Panc1 (cell line): ENCODE measurements around the gene ACTL6A. TPM values are rescaled to one million over a fixed set of nuclear protein-coding genes. Genes with fewer than 3 reads are reported as not detected.
A peak's percentile ranks its signal among the peaks of the same experiment; 100 is the strongest.

Experiments used
- ATAC-seq: fragments of 200-7000 bp; cut with Tn5 transposase; 2 replicates; pipeline ENCODE4 v1.9.1; 2020; ENCODE audit warnings: mild to moderate bottlenecking, moderate library complexity
- BruUV-seq: library from RNA; stranded (reverse); fragments of 400-500 nt; replicated peaks from 2 replicates; lab custom pipeline; 2021; lab: Mats Ljungman, UMichigan
- CTCF ChIA-PET: fragments of 300-600 bp; sonication (Branson Sonifier 250); formaldehyde crosslinking; loops from one replicate; lab custom pipeline; 2022; ENCODE audit warnings: antibody characterized with exemption; lab: Charles Lee
- POLR2A ChIA-PET: fragments of 300-600 bp; sonication (Branson Sonifier 250); formaldehyde crosslinking; loops from one replicate; lab custom pipeline; 2022; ENCODE audit warnings: antibody characterized with exemption; lab: Charles Lee
- DNase-seq: peaks from one replicate; pipeline ENCODE4 v3.0.0-alpha.2; 2010; ENCODE audit warnings: low read depth, low spot score
- H3K27ac ChIP-seq: 2 replicates; pipeline ENCODE4 v1.5.1; 2011; ENCODE audit warnings: mild to moderate bottlenecking, low read length, inconsistent platforms
- H3K27me3 ChIP-seq: fragments of 200-500 bp; sonication (Bioruptor generic); 2 replicates; pipeline ENCODE4 v1.6.0; 2014; ENCODE audit warnings: low read length, inconsistent platforms; ENCODE audit not compliant: control insufficient read depth, insufficient read depth
- H3K36me3 ChIP-seq: fragments of 200-500 bp; sonication (Bioruptor generic); 2 replicates; pipeline ENCODE4 v1.5.1; 2014; ENCODE audit warnings: inconsistent platforms, mild to moderate bottlenecking, low read length, moderate library complexity; ENCODE audit not compliant: control insufficient read depth, insufficient read depth
- H3K4me1 ChIP-seq: 2 replicates; pipeline ENCODE4 v1.5.1; 2011; ENCODE audit warnings: inconsistent platforms, mild to moderate bottlenecking, low read length, moderate library complexity; ENCODE audit not compliant: control insufficient read depth, insufficient read depth
- H3K4me3 ChIP-seq, 2 experiments: 2 replicates each; pipeline ENCODE4 v1.5.1; 2011 to 2012; ENCODE audit warnings: low read depth in 2 of 2, low read length in 2 of 2, mild to moderate bottlenecking in 2 of 2, inconsistent platforms in 1 of 2, moderate library complexity in 1 of 2
- H3K9me3 ChIP-seq: fragments of 200-500 bp; sonication (Bioruptor generic); 2 replicates; pipeline ENCODE4 v1.5.1; 2014; ENCODE audit warnings: low read depth, mild to moderate bottlenecking, inconsistent platforms, low read length, moderate library complexity; ENCODE audit not compliant: control insufficient read depth, insufficient read depth
- POLR2AphosphoS5 ChIP-seq: IDR thresholded peaks from 2 replicates; pipeline ENCODE4 v1.6.1; 2012; ENCODE audit warnings: mild to moderate bottlenecking, low read depth, low read length, moderate library complexity
- SIN3A ChIP-seq: IDR thresholded peaks from 2 replicates; pipeline ENCODE4 v1.6.1; 2012; ENCODE audit warnings: low read depth, mild to moderate bottlenecking, low read length, moderate library complexity, borderline replicate concordance; ENCODE audit not compliant: insufficient read depth
- TCF7L2 ChIP-seq: IDR thresholded peaks from 2 replicates; pipeline ENCODE4 v1.6.1; 2011; ENCODE audit warnings: mild to moderate bottlenecking, low read depth, low read length, inconsistent platforms
- in situ Hi-C: cut with HindIII; loops from 2 replicates; pipeline ENCODE4 v1.10.0; 2016; ENCODE audit warnings: low sequenced_read_pairs, low pct_unique_long_range_greater_than_20kb
- intact Hi-C: fragments of 100-400 bp; cut with micrococcal nuclease; formaldehyde crosslinking; loops from one replicate; pipeline ENCODE4 v1.10.0; 2022; ENCODE audit not compliant: unreplicated experiment
- total RNA-seq: library from RNA; stranded (reverse); gene quantifications from one replicate; pipeline ENCODE4 v1.2.1, GENCODE V29; 2021; ENCODE audit not compliant: unreplicated experiment
- TF ChIP-seq, protein P1 (sequence below), 2 experiments: IDR thresholded peaks; 2 replicates each; pipeline ENCODE4 v1.6.1; 2011 to 2012; ENCODE audit warnings: low read depth in 2 of 2, control low read depth in 1 of 2, low read length in 1 of 2, mild to moderate bottlenecking in 1 of 2, moderate library complexity in 1 of 2; ENCODE audit not compliant: insufficient read depth in 1 of 2
- TF ChIP-seq, protein P2 (sequence below): fragments of 450-650 bp; IDR thresholded peaks from 2 replicates; pipeline ENCODE4 v1.5.1; 2017; ENCODE audit warnings: mild to moderate bottlenecking

ACTL6A gene
- total RNA-seq, 1 experiment from 2014 or later = 122 TPM

DNA sequence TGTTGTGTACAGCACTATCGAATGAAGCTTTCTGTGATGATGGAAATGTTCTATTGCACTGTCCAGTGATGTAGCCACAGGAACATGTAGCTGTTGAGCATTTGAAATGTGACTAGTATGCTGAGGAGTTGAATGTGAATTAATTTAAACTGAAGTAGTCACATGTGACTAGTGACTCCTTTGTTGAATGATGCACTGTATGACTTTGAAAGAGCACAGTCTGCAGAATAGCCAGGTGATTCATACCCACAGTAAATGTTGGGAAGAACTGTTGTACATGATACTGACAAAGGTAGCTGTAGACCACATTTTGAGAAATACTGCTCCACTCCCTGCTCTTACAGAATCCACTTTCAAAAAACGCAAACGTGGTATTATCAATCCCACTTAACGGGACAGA lies 34.0 kb upstream of the ACTL6A start:
- intact Hi-C loops (no loop called here), in situ Hi-C loops (no loop called here)
- no TSS peak for BruUV-seq
- H3K4me1 ChIP-seq = peaks cover 6% of the 10 kb centered on the region; the same call in 1 of the 2 replicates
- no peak overlapping the region for H3K27ac ChIP-seq
- POLR2A ChIA-PET = no interaction called here
- no peak overlapping the region for H3K4me3 ChIP-seq
- no peaks in the 10 kb centered on the region for H3K9me3 ChIP-seq
- H3K27me3 ChIP-seq = no peaks in the 10 kb centered on the region; the same call in 1 of the 2 replicates
- CTCF ChIA-PET = interaction anchor here (0.7 kb wide), 1 partner anchor 12 kb away, joined by 3 read pairs; no protein-coding TSS in a partner anchor
- DNase-seq = no peak
- no peaks in the 10 kb centered on the region for H3K36me3 ChIP-seq
- TF ChIP-seq, protein P1, sequence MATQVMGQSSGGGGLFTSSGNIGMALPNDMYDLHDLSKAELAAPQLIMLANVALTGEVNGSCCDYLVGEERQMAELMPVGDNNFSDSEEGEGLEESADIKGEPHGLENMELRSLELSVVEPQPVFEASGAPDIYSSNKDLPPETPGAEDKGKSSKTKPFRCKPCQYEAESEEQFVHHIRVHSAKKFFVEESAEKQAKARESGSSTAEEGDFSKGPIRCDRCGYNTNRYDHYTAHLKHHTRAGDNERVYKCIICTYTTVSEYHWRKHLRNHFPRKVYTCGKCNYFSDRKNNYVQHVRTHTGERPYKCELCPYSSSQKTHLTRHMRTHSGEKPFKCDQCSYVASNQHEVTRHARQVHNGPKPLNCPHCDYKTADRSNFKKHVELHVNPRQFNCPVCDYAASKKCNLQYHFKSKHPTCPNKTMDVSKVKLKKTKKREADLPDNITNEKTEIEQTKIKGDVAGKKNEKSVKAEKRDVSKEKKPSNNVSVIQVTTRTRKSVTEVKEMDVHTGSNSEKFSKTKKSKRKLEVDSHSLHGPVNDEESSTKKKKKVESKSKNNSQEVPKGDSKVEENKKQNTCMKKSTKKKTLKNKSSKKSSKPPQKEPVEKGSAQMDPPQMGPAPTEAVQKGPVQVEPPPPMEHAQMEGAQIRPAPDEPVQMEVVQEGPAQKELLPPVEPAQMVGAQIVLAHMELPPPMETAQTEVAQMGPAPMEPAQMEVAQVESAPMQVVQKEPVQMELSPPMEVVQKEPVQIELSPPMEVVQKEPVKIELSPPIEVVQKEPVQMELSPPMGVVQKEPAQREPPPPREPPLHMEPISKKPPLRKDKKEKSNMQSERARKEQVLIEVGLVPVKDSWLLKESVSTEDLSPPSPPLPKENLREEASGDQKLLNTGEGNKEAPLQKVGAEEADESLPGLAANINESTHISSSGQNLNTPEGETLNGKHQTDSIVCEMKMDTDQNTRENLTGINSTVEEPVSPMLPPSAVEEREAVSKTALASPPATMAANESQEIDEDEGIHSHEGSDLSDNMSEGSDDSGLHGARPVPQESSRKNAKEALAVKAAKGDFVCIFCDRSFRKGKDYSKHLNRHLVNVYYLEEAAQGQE (IDR thresholded peaks at IDR 0.05; ENCODE audit: insufficient read depth in 1 of 2, low read depth in 2 of 2, low read length in 1 of 2) = no peak
- TF ChIP-seq SIN3A = no peak
- TF ChIP-seq, protein P2, sequence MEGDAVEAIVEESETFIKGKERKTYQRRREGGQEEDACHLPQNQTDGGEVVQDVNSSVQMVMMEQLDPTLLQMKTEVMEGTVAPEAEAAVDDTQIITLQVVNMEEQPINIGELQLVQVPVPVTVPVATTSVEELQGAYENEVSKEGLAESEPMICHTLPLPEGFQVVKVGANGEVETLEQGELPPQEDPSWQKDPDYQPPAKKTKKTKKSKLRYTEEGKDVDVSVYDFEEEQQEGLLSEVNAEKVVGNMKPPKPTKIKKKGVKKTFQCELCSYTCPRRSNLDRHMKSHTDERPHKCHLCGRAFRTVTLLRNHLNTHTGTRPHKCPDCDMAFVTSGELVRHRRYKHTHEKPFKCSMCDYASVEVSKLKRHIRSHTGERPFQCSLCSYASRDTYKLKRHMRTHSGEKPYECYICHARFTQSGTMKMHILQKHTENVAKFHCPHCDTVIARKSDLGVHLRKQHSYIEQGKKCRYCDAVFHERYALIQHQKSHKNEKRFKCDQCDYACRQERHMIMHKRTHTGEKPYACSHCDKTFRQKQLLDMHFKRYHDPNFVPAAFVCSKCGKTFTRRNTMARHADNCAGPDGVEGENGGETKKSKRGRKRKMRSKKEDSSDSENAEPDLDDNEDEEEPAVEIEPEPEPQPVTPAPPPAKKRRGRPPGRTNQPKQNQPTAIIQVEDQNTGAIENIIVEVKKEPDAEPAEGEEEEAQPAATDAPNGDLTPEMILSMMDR = no peak
- TF ChIP-seq POLR2AphosphoS5 = no peak
- no peak for TF ChIP-seq TCF7L2
- ATAC-seq = peak; percentile 48; the same call in 1 of the 2 replicates

DNA sequence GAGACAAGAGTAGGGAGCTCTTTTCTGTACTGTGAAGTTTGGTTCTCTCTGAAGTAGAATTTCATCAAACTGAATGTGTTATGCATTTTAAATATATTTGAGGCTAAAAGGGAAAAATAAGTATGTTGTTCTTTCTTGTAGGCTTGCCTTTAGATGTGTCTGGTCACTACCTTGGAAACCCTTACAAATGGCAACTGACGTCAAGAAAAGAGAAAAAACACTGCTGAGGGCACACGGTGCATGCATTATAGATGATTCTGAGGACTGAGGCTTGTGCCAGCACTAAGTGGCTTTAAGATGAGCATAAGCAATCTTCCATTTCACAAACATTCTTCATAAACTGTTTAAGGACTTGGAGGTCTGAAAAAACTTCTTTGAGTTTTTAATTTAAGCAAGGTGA lies 31.1 kb upstream of the ACTL6A start:
- no peak overlapping the region for H3K4me3 ChIP-seq
- no peaks in the 10 kb centered on the region for H3K36me3 ChIP-seq
- intact Hi-C loops (no loop called here), in situ Hi-C loops (no loop called here)
- TF ChIP-seq, protein P2 = no peak
- TF ChIP-seq, protein P1 (IDR thresholded peaks at IDR 0.05; ENCODE audit: insufficient read depth in 1 of 2, low read depth in 2 of 2, low read length in 1 of 2) = no peak
- no peak for TF ChIP-seq POLR2AphosphoS5
- BruUV-seq = no TSS peak
- no peak overlapping the region for H3K27ac ChIP-seq
- no peaks in the 10 kb centered on the region; the same call in 1 of the 2 replicates for H3K27me3 ChIP-seq
- DNase-seq = no peak
- H3K4me1 ChIP-seq = peaks cover 6% of the 10 kb centered on the region; the same call in 1 of the 2 replicates
- no peak for ATAC-seq
- ChIA-PET CTCF (no interaction called here), POLR2A (no interaction called here)
- H3K9me3 ChIP-seq = no peaks in the 10 kb centered on the region
